ENCODE measurements around the gene ARPP21. TPM values are rescaled to one million over a fixed set of nuclear protein-coding genes. Genes with fewer than 3 reads are reported as not detected.

ARPP21 gene
- polyA plus RNA-seq, 1 of the 3 experiments (the other 2 are of a cell fraction): 1.6 TPM

- no peak for TF ChIP-seq USF2 (IDR thresholded peaks at IDR 0.05; ENCODE audit: borderline replicate concordance, low read depth, low read length)
- no peak for TF ChIP-seq TAF1 (IDR thresholded peaks at IDR 0.05; ENCODE audit: borderline replicate concordance, low read depth, low read length)
- no peak for TF ChIP-seq NFIC (IDR thresholded peaks at IDR 0.05; ENCODE audit: borderline replicate concordance)
- no peak for TF ChIP-seq YY1 (IDR thresholded peaks at IDR 0.05; ENCODE audit: low read depth)
- TF ChIP-seq GABPA (IDR thresholded peaks at IDR 0.05; ENCODE audit: low read depth): no peak
- no peak for TF ChIP-seq ZBTB33 (IDR thresholded peaks at IDR 0.05; ENCODE audit: borderline replicate concordance, low read depth)
- no peak for TF ChIP-seq RFX5 (IDR thresholded peaks at IDR 0.05; ENCODE audit: low read length)
- TF ChIP-seq TCF12 (IDR thresholded peaks at IDR 0.05): no peak
- TF ChIP-seq MXI1 (IDR thresholded peaks at IDR 0.05; ENCODE audit: low read depth, low read length): no peak
- TF ChIP-seq EP300 (IDR thresholded peaks at IDR 0.05; ENCODE audit: borderline replicate concordance in 1 of 2, low read depth in 1 of 2, low read length in 1 of 2): no peak
- no peak for TF ChIP-seq REST (IDR thresholded peaks at IDR 0.05; ENCODE audit: low read depth, low read length)
- TF ChIP-seq SIN3A (IDR thresholded peaks at IDR 0.05; ENCODE audit: borderline replicate concordance, low read depth, low read length): no peak
- TF ChIP-seq IRF3 (IDR thresholded peaks at IDR 0.05; ENCODE audit: low read depth, low read length): no peak
- TF ChIP-seq RXRA (IDR thresholded peaks at IDR 0.05; ENCODE audit: borderline replicate concordance, low read depth): no peak
- no peak for TF ChIP-seq USF1 (IDR thresholded peaks at IDR 0.05; ENCODE audit: borderline replicate concordance, low read depth)
- TF ChIP-seq FOXJ3 (CRISPR knock-in tag; IDR thresholded peaks at IDR 0.05): no peak
- TF ChIP-seq POLR2AphosphoS5 (IDR thresholded peaks at IDR 0.05; ENCODE audit: low read depth, low read length): no peak
- Histone ChIP-seq H3K4me1 (ENCODE audit: control insufficient read depth in 1 of 2, insufficient read depth in 2 of 2, low read depth in 1 of 2, low read length in 1 of 2) (no peaks in the 10 kb centered on the region), H2AFZ (ENCODE audit: low read depth) (no peak overlapping the region), H3K9me2 (no peaks in the 10 kb centered on the region), H3K4me2 (no peak overlapping the region), H3K4me3 (ENCODE audit: low read depth in 2 of 2, low read length in 1 of 2) (no peak overlapping the region), H3K79me2 (ENCODE audit: insufficient read depth) (no peaks in the 10 kb centered on the region), H3K9ac (no peak overlapping the region), H4K20me1 (ENCODE audit: insufficient read depth) (no peaks in the 10 kb centered on the region), H3K27ac (ENCODE audit: low read depth in 2 of 2, low read length in 1 of 2) (no peak overlapping the region), H3K9me3 (no peaks in the 10 kb centered on the region), H3F3A (replicated peaks; ENCODE audit: insufficient read depth) (peaks cover 5% of the 10 kb centered on the region), H3K27me3 (ENCODE audit: insufficient read depth) (no peaks in the 10 kb centered on the region), H3K36me3 (replicated peaks in 1 of 2; ENCODE audit: control insufficient read depth in 1 of 2, insufficient read depth in 2 of 2, low read length in 1 of 2) (no peaks in the 10 kb centered on the region)
- ChIA-PET POLR2A (no interaction called here), CTCF (interaction anchor here (1.4 kb wide), 1 partner anchor 11 kb away, joined by 6 read pairs; no protein-coding TSS in a partner anchor)
- WGBS (ENCODE audit: low lambda C conversion rate): 79% methylated on average over 3 of the region's 3 CpGs
- no peak for DNase-seq
Observed at GRCh38 chr3:35709691-35710090, 70.4 kb downstream of the ARPP21 start.

Measured in SK-N-SH (cell line).